DND-41 (cell line): ENCODE measurements around the gene RGS21.

Experiments
- ATAC-seq: fragments of 200-7000 bp; cut with Tn5 transposase; 3 replicates; pipeline ENCODE4 v1.9.1; 2021; ENCODE audit warnings: low read depth; ENCODE audit not compliant: insufficient read depth
- DNase-seq: peaks from one replicate; pipeline ENCODE4 v3.0.0-alpha.2; 2020
- H2AFZ ChIP-seq: 2 replicates; pipeline ENCODE4 v1.6.0; 2012; ENCODE audit warnings: low read depth, low read length
- H3K27ac ChIP-seq: 2 replicates; pipeline ENCODE4 v1.5.1; 2012; ENCODE audit warnings: low read length, inconsistent platforms
- H3K27me3 ChIP-seq: fragments of 200-600 bp; sonication (generic); 2 replicates; pipeline ENCODE4 v1.6.0; 2012; ENCODE audit warnings: low read length, mild to moderate bottlenecking, inconsistent platforms; ENCODE audit not compliant: insufficient read depth, poor library complexity
- H3K36me3 ChIP-seq: 2 replicates; pipeline ENCODE4 v1.5.1; 2012; ENCODE audit warnings: low read length, inconsistent platforms; ENCODE audit not compliant: insufficient read depth
- H3K4me1 ChIP-seq: 2 replicates; pipeline ENCODE4 v1.5.1; 2012; ENCODE audit warnings: mild to moderate bottlenecking, low read length; ENCODE audit not compliant: insufficient read depth
- H3K4me2 ChIP-seq: 2 replicates; pipeline ENCODE4 v1.6.0; 2012; ENCODE audit warnings: mild to moderate bottlenecking, moderate library complexity, low read length, inconsistent platforms; ENCODE audit not compliant: insufficient read depth
- H3K4me3 ChIP-seq, 2 experiments: fragments of 200-600 bp in 1 of 2; shearing (Covaris generic) in 1 of 2; 2 replicates each; pipeline ENCODE4 v1.5.1; 2012 to 2016; ENCODE audit warnings: inconsistent platforms in 2 of 2, low read length in 2 of 2, mild to moderate bottlenecking in 2 of 2, low read depth in 1 of 2, moderate library complexity in 1 of 2
- H3K79me2 ChIP-seq: 2 replicates; pipeline ENCODE4 v1.6.0; 2012; ENCODE audit warnings: low read length, inconsistent platforms; ENCODE audit not compliant: insufficient read depth
- H3K9ac ChIP-seq: 2 replicates; pipeline ENCODE4 v1.6.0; 2012; ENCODE audit warnings: low read depth, mild to moderate bottlenecking, inconsistent platforms, low read length, moderate library complexity
- H3K9me3 ChIP-seq: 2 replicates; pipeline ENCODE4 v1.5.1; 2012; ENCODE audit warnings: low read length, moderate library complexity, mild to moderate bottlenecking, inconsistent platforms; ENCODE audit not compliant: insufficient read depth, severe bottlenecking
- H4K20me1 ChIP-seq: 2 replicates; pipeline ENCODE4 v1.6.0; 2012; ENCODE audit warnings: low read length; ENCODE audit not compliant: insufficient read depth
- CTCF ChIP-seq: IDR thresholded peaks from 2 replicates; pipeline ENCODE4 v1.5.1; 2012; ENCODE audit warnings: borderline replicate concordance, low read length, moderate library complexity, mild to moderate bottlenecking; ENCODE audit not compliant: poor library complexity, severe bottlenecking; ENCODE audit errors: extremely low read depth
- EZH2 ChIP-seq: IDR thresholded peaks from 3 replicates; pipeline ENCODE4 v1.6.1; 2012; ENCODE audit warnings: borderline replicate concordance, low read depth, mild to moderate bottlenecking, moderate library complexity, low read length, inconsistent platforms; ENCODE audit not compliant: severe bottlenecking

Gene RGS21

DNA sequence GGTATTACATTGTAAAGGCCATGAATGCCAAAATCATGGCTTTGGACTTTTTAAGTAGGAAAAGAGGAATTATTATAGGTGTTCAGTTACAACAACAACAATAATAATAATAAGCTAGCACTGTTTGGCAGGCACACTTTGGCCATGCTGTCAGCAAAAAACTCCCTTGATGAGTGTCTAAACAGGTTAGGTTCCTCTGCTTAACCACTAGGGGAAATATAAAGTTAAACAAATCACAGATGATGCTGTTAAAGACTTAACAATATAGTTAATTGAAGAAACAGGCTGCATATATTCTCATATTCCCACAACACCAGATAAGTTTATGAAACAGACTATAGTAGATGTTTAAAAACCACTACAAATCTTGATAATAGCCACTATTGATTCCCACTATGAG is 46.4 kb downstream of the RGS21 start:
- Histone ChIP-seq H3K9me3 (no peaks in the 10 kb centered on the region), H3K4me3 (no peak overlapping the region), H3K4me2 (no peak overlapping the region), H3K9ac (no peak overlapping the region), H3K4me1 (no peaks in the 10 kb centered on the region), H3K79me2 (no peaks in the 10 kb centered on the region), H3K36me3 (no peaks in the 10 kb centered on the region), H2AFZ (no peak overlapping the region), H4K20me1 (no peaks in the 10 kb centered on the region), H3K27me3 (no peaks in the 10 kb centered on the region), H3K27ac (no peak overlapping the region)
- DNase-seq = no peak
- no peak for ATAC-seq
- TF ChIP-seq CTCF = no peak
- TF ChIP-seq EZH2 = no peak

DNA sequence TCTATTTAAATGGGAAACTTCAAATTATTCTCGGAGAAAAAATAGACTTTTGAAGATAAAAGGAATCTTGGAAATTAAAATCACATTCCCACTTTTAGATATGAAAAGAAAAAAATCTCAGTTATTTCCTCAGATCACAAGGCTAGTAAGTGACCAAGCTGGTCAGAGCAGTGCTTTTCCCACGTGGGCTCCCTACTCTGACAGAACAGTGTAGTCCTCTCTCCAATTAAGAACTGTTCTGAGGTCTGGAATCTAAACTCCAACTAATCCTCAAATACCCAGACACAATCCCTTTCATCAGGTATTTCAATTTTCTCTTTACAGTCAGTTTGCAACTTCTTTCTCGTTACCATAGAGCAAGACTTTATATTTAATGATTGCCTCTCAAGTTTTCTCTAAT is 50.6 kb downstream of the RGS21 start:
- no peak overlapping the region for H3K9ac ChIP-seq
- no peaks in the 10 kb centered on the region for H3K36me3 ChIP-seq
- TF ChIP-seq CTCF (no peak), EZH2 (no peak)
- no peaks in the 10 kb centered on the region for H3K79me2 ChIP-seq
- no peak overlapping the region for H3K4me2 ChIP-seq
- H3K27me3 ChIP-seq = no peaks in the 10 kb centered on the region
- no peaks in the 10 kb centered on the region for H3K4me1 ChIP-seq
- ATAC-seq = no peak
- H4K20me1 ChIP-seq = no peaks in the 10 kb centered on the region
- no peak overlapping the region for H3K27ac ChIP-seq
- no peak for DNase-seq
- no peaks in the 10 kb centered on the region for H3K9me3 ChIP-seq
- H3K4me3 ChIP-seq = no peak overlapping the region
- H2AFZ ChIP-seq = no peak overlapping the region

DNA sequence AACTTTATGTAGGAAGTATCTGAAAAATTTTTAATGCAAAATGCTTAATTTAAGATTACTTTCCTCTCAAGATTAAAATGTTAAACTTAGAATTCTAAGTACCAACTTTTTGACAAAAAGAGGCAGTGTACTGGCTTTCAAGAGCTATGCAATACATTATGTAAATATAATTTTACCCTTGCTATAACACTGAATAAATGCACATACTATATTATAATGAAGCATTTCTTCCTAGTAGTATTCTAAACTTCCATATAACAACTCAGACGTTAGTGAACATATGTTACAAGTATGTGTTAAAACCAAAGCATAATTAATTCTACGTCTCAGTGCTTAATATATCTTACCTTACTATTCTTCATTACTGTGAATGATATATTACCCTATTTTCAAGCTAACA is 58.5 kb downstream of the RGS21 start:
- TF ChIP-seq CTCF (no peak), EZH2 (no peak)
- H3K27ac ChIP-seq = no peak overlapping the region
- no peaks in the 10 kb centered on the region for H3K36me3 ChIP-seq
- no peak overlapping the region for H3K9ac ChIP-seq
- H3K9me3 ChIP-seq = no peaks in the 10 kb centered on the region
- no peaks in the 10 kb centered on the region for H3K27me3 ChIP-seq
- H3K4me1 ChIP-seq = peaks cover 22% of the 10 kb centered on the region
- H3K79me2 ChIP-seq = no peaks in the 10 kb centered on the region
- ATAC-seq (no peak), DNase-seq (no peak)
- H4K20me1 ChIP-seq = no peaks in the 10 kb centered on the region
- H3K4me2 ChIP-seq = no peak overlapping the region
- H2AFZ ChIP-seq = no peak overlapping the region
- H3K4me3 ChIP-seq = no peak overlapping the region

DNA sequence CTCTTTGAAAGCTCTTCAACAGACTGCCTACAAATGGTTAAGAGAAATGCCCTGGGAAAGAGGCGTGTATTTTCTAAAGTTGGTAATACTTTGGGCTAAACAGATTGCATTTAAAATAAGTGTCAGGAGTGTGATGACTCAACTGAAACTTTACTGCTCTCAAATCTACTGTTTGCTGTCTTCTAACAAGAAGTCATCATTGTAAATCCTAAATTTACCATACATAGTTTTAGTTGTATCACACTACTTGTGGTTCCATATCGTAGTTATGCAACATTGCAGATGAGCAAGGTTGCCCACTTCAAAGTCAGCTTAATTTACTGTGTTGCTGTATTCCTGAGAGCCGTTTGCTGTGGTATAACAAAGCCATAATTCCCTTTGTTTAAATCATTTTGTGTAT is 59.6 kb downstream of the RGS21 start:
- peak overlapping the region; percentile 7; the same call in 1 of the 2 replicates for H3K9ac ChIP-seq
- H3K4me3 ChIP-seq = no peak overlapping the region
- DNase-seq (peak; percentile 61), ATAC-seq (peak; percentile 97)
- peak overlapping the region; percentile 48 for H2AFZ ChIP-seq
- no peaks in the 10 kb centered on the region for H3K9me3 ChIP-seq
- H3K27me3 ChIP-seq = no peaks in the 10 kb centered on the region
- H4K20me1 ChIP-seq = no peaks in the 10 kb centered on the region
- H3K4me1 ChIP-seq = peaks cover 22% of the 10 kb centered on the region
- H3K4me2 ChIP-seq = peak overlapping the region; percentile 37
- H3K27ac ChIP-seq = peak overlapping the region; percentile 29
- no peaks in the 10 kb centered on the region for H3K79me2 ChIP-seq
- TF ChIP-seq CTCF (no peak), EZH2 (no peak)
- no peaks in the 10 kb centered on the region for H3K36me3 ChIP-seq
